GM19438 (cell line): ENCODE results near the gene LPO.

ENCODE experiments used
- ATAC-seq: cut with Tn5 transposase; IDR thresholded peaks from one replicate; pipeline ENCODE4 v1.9.1; 2021; ENCODE audit warnings: low read depth; ENCODE audit not compliant: unreplicated experiment

Gene LPO

GRCh38 chr17:58238147-58238634 is at the start of gene LPO:
TSS of gene LPO (plus strand) at chr17:58238584. CDS start at chr17:58242980, 4,396 bp downstream.
- ATAC-seq: no peak

DNA sequence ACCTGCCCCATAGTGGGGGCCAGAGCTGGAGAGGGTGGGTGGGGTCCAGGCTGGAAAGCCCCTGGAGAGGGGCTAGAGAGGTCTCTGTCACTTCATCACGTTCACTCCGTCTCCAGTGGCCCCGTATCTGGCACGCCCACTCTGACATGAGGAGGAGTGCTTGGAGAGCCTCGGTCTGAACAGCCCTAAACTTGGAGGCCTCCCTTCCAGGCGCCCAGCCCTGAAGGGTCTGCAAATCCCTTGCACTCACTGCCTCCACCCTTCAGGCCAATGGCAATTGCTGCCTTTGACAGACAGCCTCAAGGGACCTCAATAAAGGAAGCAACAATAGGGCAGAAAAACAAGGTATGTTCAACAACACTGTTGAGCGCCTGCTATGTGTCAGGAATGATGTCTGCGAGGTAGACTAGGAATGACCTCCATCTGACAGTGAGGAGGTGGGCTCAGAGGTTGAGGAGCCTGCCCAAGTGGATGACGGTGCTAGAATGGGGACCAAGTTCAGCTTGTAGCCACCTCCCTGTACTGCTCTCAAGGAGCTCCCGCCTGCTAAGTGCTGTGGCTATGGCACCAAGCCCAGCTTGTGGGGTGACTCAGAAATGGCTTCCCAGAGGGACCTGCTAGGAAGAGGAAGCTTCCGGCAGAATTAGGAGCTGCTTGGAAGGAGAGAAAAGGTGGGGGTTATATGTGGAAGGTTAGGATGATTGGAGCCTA is 48.8 kb upstream of the LPO start:
- no peak for ATAC-seq

DNA sequence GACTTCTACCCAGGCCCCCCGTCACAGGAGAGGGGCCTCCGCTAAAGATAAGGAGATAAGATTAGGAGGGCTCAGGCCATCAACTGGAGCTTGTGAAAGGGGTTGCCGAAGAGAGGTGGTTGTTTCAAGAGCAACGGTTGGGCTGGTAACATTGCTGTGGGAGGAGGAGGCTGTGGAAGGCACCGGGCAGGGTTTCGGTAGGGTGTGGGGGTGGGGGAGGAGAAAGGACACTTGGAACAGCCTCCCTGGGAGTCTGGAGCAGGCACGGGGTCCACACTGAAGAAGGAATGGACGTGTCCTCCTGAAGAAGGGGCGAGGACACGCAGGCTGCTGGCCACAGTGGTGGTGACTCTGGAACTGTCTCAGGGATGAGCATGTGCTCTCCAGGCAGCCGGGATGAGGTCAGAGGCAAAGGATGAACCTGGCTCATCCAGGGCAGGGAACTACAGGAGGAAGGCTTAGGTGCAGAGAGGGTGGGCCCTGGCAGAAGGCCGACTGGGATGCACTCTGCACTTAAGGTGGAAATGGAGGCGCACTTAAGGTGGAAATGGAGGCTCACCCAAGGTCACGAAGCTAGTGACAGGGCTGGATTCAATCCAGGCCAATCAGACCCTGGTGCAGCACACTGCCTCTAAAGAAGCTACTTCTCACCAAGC is 47.0 kb upstream of the LPO start:
- ATAC-seq: no peak

GRCh38 chr17:58192612-58193011 is 45.8 kb upstream of the LPO start, which contains the start of gene EPX:
TSS of gene EPX (plus strand) at chr17:58192726. CDS start at chr17:58192847, 121 bp downstream.
- no peak for ATAC-seq

DNA sequence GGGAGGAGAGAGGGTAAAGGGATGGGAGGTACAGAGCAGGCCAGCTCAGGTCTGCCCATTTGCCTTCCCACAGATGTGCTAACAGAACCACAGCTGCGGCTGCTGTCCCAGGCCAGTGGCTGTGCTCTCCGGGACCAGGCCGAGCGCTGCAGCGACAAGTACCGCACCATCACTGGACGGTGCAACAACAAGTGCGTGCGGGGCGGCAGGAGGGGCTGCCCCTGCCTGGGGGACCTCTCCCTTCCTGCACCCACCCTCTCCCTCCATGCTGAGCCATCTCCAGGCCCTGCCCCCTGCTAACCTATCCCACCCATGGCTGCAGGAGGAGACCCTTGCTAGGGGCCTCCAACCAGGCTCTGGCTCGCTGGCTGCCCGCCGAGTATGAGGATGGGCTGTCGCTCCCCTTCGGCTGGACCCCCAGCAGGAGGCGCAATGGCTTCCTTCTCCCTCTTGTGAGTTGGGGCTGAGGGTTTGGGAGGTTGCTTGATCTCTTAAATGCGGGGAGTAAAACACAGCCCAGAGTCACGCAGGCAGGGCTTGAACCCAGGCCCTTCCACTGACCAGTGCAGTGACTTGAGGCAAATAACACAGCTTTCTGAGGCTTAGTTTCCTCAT is 44.6 kb upstream of the LPO start:
- no peak for ATAC-seq

DNA sequence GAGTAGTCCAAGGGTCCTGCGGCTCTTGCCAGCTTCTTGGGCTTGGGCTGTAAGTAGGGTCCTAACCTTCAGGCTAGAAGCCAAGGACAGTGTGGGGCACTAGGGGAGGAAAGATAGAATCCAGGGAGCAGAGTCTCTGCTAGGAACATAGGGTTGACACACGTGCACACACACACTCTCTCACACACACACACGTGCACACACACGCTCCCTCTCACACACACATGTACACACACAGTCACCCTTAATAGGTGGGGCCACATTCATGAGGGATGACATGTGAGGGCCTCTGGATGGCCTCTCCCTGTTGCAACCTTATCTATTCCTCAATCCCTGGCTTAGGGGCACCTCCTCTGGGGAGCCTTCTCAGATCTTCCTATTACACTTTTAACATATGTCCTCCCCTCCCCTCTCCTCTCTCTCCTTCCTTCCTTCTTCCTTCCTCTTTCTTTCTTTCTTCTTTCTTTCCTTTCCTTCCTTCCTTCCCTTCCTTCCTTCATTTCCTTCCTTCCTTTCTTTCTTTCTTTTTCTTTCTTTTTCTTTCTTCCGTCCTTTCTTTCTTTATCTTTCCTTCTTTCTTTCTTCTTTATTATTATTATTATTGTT is 42.8 kb upstream of the LPO start:
- no peak for ATAC-seq

DNA sequence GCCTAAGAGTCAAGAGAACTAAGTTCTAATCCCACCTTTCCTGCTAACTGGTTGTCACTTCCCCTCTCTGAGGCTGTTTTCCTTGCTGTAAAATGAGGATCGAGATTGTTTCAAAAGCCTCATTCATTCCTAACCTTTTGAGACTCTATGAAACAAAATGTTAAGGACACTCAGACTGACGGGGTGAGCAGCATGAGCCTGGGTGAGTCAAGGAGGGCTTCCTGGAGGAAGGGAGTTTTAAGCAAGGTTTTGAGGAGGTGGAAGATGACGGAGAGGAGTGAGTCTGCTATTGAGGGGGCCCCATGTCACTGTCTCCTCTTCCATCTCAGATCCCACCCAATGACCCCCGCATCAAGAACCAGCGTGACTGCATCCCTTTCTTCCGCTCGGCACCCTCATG is 41.8 kb upstream of the LPO start:
- no peak for ATAC-seq

DNA sequence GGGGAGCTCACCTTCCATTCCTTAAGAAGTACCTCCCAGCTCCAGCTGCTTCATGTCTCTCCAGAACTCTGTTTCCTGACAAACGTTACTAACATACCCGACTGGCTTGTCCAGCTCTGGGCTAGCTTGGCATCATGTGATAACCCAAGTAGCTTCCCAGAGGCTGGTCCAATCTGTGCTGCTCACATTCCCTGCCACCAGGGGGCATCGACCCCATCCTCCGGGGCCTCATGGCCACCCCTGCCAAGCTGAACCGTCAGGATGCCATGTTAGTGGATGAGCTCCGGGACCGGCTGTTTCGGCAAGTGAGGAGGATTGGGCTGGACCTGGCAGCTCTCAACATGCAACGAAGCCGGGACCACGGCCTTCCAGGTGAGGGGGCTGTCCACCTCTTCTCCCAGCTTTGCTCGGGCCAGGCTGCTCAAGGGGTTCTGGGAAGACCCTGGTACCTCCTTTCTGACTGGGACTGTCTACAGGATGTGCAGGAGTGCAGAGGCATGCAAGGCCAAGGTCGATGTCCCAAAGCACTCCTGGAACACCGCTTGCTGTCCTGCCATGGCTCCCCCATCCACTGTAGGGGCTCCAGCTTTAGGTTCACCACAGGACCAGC is 38.3 kb upstream of the LPO start:
- no peak for ATAC-seq

DNA sequence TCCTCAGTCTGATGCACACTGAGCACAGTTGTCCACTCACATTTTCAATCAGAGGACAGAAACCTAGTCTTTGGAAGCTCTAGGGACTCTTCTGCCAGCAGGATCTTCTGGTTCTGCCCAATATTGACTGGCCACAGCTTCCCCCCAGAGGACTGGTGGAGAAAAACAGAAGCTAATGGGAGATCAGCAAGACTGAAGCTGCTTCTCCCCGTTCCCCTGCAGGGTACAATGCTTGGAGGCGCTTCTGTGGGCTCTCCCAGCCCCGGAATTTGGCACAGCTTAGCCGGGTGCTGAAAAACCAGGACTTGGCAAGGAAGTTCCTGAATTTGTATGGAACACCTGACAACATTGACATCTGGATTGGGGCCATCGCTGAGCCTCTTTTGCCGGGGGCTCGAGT is 35.5 kb upstream of the LPO start:
- ATAC-seq: no peak

GRCh38 chr17:58204796-58205195 is 33.6 kb upstream of the LPO start:
- ATAC-seq: no peak

DNA sequence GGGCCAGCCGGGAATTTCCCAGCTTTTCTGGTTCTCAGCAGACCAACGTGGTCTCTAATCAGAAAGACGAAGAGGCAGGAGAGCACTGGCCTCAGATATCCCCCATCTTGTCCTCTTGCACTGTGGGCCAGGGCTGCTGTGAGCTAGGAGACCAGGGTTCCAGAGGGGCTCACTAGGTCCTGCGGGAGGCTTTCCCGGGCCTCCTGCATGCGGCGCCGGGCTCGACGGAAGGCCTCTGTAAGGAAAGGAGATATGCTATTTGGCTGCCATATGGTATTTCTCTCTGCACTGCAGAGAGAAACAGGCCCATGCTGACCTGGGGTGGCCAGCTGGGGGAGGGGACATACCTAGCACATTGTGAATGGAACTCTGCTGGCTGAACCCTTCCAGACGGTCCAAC is 32.4 kb upstream of the LPO start:
- no peak for ATAC-seq

- no peak for ATAC-seq
These were observed 30.9 kb upstream of the LPO start for GRCh38 chr17:58207451-58207850.

GRCh38 chr17:58208344-58208743 is 30.0 kb upstream of the LPO start:
- no peak for ATAC-seq

GRCh38 chr17:58210922-58211321 is 27.5 kb upstream of the LPO start:
- no peak for ATAC-seq

GRCh38 chr17:58215685-58216084 is 22.7 kb upstream of the LPO start:
- ATAC-seq: no peak

DNA sequence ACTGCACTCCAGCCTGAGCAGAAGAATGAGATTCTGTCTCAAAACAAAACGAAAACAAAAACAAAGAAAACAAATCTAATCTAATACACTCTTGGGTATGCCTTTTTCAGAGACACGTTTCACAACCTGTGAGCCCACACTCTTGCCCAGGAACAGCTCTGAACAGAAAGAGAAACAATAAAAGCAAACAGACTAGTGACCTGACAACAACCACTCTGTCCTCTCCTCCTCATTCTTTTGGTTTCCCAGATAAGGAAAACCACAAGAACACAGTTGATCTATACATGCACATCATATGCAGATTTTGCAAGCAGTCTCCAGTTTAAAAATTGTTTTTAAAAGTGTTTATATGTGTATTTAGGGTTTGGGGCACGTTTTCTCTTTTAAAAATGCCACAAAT is 20.6 kb upstream of the LPO start:
- ATAC-seq: no peak

DNA sequence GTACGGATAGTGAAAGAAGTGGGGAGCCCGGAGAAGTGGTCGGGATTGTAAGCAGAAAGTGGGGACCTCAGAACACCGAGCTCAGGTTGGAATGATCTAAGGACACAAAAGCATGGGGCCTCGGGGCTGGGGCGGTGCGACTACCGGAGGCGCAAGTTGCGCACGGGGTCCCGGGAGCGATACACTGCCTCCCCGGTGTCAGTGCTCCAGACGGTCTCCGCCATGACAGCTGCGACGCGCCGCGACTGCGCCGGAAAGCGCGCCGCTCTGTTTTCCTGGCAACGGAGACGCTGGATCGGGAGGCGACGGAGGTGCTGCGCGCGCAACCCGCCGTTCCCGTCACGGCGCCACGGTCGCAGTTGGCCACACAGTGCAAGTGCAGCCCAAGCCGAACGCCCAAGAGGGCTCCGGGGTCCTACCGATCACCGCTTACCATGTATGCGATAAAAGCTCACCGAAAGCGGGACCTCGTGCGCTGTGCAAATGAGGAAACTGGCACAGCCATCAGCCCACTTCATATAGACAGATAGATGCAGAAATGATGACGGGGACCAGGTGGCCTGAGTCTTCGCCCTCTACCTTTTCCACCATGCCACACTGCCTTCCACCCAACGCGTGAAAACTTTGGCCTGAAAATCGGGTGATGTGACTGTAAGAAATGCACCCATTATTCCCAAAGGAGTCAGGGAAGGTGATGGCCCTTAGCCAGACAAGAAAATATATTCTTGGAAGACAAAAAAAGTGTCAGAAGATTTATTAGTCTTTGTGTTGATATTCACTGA is 19.2 kb upstream of the LPO start, which contains the start of gene MKS1:
Gene MKS1 (minus strand): TSS at position 249 of the 782 bp plus-strand sequence. CDS start 25 bp downstream, at position 224.
- ATAC-seq: peak; percentile 97

- ATAC-seq: no peak
These were observed 18.6 kb upstream of the LPO start for GRCh38 chr17:58219789-58220183.

GRCh38 chr17:58224315-58224714 is 14.1 kb upstream of the LPO start:
- no peak for ATAC-seq

GRCh38 chr17:58227733-58228132 is 10.7 kb upstream of the LPO start:
- ATAC-seq: no peak
